Stomach (tissue), 4 donors: Measurements from ENCODE around the gene DNAJB2.

ENCODE experiments used
- CTCF ChIP-seq, 7 experiments: fragments of 450-650 bp in 4 of 7; fragments of 200-600 bp in 3 of 7; sonication (generic) in 3 of 7; IDR thresholded peaks; one replicate each; pipeline ENCODE4 v1.5.1; 2016 to 2019; ENCODE audit warnings: antibody characterized with exemption in 7 of 7, control low read depth in 2 of 7, mild to moderate bottlenecking in 1 of 7
- EP300 ChIP-seq: sonication (generic); formaldehyde crosslinking; IDR thresholded peaks from one replicate; pipeline ENCODE4 v1.6.1; 2017; ENCODE audit warnings: antibody characterized with exemption
- POLR2AphosphoS5 ChIP-seq, 3 donors: sonication (generic); formaldehyde crosslinking; IDR thresholded peaks; one replicate each; pipeline ENCODE4 v1.6.1; 2016; ENCODE audit warnings: antibody characterized with exemption in 3 of 3

GRCh38 chr2:219251656-219252055 lies 27.5 kb upstream of the DNAJB2 start:
- TF ChIP-seq CTCF (IDR thresholded peaks at IDR 0.05) (no peak), EP300 (no peak), POLR2AphosphoS5 (IDR thresholded peaks at IDR 0.05) (no peak)
